ENCODE data around the gene ABAT.

DNA sequence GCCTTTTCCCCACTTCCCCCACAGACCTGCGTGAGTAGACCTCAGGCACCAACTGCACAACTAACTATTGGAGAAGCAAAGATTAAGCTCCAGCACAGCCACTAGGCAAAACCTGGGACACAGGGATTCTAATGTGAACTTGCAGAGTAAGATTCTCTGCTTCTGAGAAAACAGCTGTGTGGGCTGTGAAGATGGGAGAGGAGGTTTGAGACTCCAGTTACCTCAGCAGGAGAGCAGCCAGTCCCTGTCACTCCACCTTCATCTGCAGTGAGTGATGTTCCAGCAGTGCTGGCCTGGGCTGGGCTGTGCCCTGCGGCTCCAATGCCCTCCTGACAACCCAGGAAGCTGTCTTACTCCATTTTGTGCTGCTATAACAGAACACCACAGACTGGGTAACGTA is 18.0 kb upstream of the ABAT start:
- TF ChIP-seq POLR2A (IDR thresholded peaks at IDR 0.05) (no peak), EP300 (IDR thresholded peaks at IDR 0.05) (no peak)
- TF ChIP-seq, protein P1, sequence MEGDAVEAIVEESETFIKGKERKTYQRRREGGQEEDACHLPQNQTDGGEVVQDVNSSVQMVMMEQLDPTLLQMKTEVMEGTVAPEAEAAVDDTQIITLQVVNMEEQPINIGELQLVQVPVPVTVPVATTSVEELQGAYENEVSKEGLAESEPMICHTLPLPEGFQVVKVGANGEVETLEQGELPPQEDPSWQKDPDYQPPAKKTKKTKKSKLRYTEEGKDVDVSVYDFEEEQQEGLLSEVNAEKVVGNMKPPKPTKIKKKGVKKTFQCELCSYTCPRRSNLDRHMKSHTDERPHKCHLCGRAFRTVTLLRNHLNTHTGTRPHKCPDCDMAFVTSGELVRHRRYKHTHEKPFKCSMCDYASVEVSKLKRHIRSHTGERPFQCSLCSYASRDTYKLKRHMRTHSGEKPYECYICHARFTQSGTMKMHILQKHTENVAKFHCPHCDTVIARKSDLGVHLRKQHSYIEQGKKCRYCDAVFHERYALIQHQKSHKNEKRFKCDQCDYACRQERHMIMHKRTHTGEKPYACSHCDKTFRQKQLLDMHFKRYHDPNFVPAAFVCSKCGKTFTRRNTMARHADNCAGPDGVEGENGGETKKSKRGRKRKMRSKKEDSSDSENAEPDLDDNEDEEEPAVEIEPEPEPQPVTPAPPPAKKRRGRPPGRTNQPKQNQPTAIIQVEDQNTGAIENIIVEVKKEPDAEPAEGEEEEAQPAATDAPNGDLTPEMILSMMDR (IDR thresholded peaks at IDR 0.05) = no peak

All from ovary (tissue), 3 donors.